HL-60/S4 treated with phorbol 12-myristate 13-acetate at 8.2 ng/mL for 4 days and 3 days (cell line): Measurements from ENCODE around the gene COX8A.

ENCODE experiments used
- in situ Hi-C: fragments of 300-500 bp; cut with MboI; formaldehyde crosslinking; loops from 2 replicates; pipeline ENCODE4 v1.15.0; 2022; ENCODE audit warnings: low sequenced_read_pairs

The COX8A gene

GRCh38 chr11:64001484-64002420 lies 27.3 kb downstream of the COX8A start:
- in situ Hi-C loops, result no loop called here

- in situ Hi-C loops, result no loop called here
These were observed 29.6 kb downstream of the COX8A start for GRCh38 chr11:64003807-64004589.

- in situ Hi-C loops, result no loop called here
These were observed 30.2 kb downstream of the COX8A start for GRCh38 chr11:64004590-64004984.

GRCh38 chr11:64005691-64006090 lies 31.3 kb downstream of the COX8A start:
- in situ Hi-C loops, result no loop called here

- in situ Hi-C loops, result no loop called here
These were observed 32.0 kb downstream of the COX8A start for GRCh38 chr11:64006398-64006797.

GRCh38 chr11:64007160-64007628 lies 32.8 kb downstream of the COX8A start:
- in situ Hi-C loops, result no loop called here

GRCh38 chr11:64007629-64008282 lies 33.3 kb downstream of the COX8A start:
- in situ Hi-C loops, result no loop called here

- in situ Hi-C loops, result no loop called here
These were observed 34.0 kb downstream of the COX8A start for GRCh38 chr11:64008283-64008913.

GRCh38 chr11:64008914-64009633 lies 34.7 kb downstream of the COX8A start:
- in situ Hi-C loops, result no loop called here

GRCh38 chr11:64009710-64010109 lies 35.3 kb downstream of the COX8A start:
- in situ Hi-C loops, result no loop called here

GRCh38 chr11:64010783-64011182 lies 36.4 kb downstream of the COX8A start:
- in situ Hi-C loops, result no loop called here

- in situ Hi-C loops, result no loop called here
These were observed 37.0 kb downstream of the COX8A start for GRCh38 chr11:64011371-64011770.

- in situ Hi-C loops, result no loop called here
These were observed 38.9 kb downstream of the COX8A start for GRCh38 chr11:64013141-64013896.

- in situ Hi-C loops, result no loop called here
These were observed 39.9 kb downstream of the COX8A start for GRCh38 chr11:64014356-64014755.

- in situ Hi-C loops, result no loop called here
These were observed 41.1 kb downstream of the COX8A start for GRCh38 chr11:64015510-64015909.

- in situ Hi-C loops, result no loop called here
These were observed 41.8 kb downstream of the COX8A start for GRCh38 chr11:64015935-64016845.

GRCh38 chr11:64017945-64018224 lies 43.5 kb downstream of the COX8A start:
- in situ Hi-C loops, result no loop called here

GRCh38 chr11:64018310-64018709 lies 43.9 kb downstream of the COX8A start:
- in situ Hi-C loops, result no loop called here
